ENCODE results near the gene PRKACB.

Gene PRKACB

DNA sequence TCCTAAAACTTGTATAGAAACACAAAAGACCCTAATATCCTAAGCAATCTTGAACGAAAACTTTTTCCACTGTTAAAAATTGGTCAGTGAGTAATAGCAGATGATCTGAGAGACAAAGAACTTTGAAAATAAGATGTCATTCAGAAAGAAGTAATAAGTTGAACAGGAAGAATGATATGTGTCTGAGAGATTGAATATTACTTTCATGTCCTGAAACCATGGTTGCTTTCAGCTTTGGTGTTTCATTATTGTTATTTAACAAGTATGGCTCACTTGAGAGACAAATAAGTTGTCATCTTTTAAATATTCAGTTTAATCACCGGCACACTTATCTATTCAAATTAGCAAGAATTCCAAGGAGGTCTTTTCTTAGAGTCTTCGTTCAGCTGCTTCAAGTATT lies 11.4 kb downstream of the PRKACB start:
- DNase-seq = no peak

DNA sequence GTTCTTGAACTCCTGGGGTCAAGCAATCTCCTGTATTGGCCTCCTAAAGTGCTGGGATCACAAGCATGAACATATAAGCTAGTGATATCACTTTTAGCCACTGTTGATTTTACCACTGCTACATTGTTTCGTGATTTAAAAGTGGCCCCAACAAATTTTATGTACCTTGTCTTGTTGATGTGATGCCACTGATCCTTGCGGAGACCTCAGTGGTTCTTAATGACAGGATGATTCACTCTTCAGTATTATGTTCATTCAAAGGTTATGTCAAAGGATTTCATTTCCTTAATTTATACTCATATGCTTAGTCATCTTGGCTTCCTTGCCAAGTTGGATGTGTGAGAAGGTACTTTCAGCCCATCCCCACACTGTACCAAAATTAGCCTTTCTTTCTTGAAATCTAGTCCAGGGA lies 12.1 kb downstream of the PRKACB start:
- DNase-seq = no peak

DNA sequence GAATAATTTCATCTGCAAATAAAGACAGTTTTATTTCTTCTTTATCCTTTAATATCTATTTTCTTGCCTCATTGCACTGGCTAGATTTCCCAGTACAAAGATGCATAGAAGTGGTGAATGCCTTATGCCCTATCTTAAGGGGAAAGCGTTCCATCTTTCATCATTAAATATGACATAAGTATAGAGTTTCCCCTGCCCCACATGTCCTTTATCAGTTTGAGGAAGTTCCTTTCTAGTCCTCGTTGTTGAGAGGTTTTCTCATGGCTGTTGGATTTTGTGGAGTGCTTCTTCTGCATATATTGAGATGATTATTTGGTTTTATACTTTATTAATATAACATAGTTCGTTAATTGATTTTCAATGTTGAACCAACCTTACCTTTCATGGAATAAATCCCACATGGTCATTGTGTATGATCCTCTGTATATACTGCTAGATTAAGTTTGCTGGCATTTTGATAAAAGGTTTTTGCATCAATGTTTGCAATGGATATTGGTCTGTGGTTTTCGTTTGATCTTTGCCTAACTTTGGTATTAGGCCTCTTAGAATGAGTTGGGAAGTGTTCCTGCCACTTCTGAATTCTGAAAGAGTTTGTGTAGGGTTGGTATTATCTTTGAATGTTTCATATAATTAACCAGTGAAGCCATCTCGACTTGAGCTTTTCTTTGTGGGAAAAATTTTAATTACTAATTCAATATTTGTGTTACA lies 15.6 kb downstream of the PRKACB start:
- DNase-seq = no peak

DNA sequence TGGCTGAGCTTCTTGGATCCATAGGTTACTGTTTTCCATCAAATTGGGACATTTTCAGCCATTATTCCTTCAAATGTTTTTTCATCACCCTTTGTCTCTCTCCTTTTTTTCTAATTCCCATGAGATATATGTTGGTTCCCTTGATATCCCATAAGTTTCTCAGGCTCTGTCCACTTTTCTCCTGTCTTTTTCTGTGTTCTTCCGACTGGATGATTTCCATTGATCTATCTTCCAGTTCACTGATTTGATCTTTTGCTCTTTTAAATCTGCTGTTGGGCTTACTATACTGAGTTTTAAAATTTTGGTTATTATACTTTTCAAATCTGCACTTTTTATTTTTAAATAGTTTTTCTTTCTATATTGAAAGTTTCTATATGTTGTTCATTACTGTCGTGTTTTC lies 18.2 kb downstream of the PRKACB start:
- no peak for DNase-seq

DNA sequence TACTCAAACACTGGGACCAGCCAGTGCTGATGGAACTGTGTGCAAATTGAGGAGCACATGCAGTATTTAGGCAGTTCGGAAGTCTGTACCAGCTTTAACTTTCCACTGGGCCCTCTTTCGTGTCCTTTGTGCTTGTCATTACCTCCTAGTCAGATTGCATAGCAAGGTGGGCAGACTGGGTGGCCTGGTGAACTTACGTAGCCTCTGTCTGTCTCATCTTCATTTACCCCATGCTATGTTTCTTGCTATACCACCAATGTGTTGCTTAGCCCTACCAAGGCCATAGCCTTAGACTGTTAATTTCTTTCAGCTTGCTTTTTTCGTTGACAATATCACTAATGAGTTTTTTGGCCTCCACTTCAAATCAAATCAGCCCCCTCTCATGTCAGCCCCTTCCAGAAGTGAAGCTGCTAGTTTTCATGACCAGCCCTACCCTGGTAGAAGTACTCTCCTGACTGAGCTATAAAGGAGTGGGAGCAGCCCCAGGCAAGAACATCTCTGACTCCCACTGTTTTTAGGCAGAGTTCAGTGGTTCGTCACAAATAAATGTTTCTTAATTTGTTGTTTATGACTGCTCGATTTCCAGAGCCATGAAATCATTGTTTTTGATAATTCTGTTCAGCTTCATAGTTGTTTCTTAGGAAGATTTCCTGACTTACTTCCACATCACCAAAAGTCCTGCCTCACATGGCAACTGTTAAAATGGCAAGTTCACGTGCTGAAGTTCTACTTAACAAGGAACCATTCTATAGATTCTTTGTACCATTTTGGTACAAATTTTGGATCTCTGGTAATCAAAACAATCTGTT lies 19.3 kb downstream of the PRKACB start:
- peak in 1 of 56 donors; percentile 7 for DNase-seq

DNA sequence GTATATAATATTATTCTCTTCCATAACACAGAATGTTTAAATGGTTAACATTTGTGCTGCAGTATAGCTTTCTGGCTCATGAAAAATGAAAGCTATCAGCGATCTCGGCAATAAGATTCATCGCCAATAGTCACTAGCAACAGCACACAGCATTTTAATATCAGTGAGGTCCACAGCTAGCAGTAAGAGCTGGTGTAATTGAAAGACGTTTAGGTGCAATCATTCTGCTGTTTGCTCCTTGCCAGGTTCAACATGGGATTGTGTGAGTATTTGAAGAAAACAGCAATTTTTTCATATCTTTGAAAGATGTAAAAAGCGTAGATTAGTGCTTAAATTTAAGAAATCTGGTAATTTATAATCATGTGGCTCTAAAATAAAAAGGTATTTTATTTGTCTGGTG lies 20.1 kb downstream of the PRKACB start:
- no peak for DNase-seq

DNA sequence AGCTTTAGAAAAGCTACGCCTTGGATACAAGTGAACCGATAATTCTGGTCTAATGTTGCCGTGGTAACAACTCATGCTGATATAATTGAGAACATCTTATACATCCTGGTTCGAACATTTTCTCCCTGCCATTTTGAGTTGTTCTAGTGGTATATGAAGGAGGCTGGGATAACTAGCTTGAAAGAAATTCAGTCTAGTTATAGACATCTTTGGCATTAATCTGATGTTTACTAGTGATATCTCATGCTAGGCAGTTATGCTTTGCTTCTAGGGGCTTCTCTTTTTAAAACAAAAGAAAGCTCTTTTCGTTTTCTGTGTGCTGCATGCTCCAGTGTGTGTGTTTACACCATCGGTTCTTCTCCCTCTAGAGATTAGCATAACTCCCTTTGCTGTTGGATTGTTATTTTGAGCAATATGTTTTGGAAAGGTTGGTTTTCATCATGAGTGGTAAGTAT lies 20.5 kb downstream of the PRKACB start:
- DNase-seq = no peak

DNA sequence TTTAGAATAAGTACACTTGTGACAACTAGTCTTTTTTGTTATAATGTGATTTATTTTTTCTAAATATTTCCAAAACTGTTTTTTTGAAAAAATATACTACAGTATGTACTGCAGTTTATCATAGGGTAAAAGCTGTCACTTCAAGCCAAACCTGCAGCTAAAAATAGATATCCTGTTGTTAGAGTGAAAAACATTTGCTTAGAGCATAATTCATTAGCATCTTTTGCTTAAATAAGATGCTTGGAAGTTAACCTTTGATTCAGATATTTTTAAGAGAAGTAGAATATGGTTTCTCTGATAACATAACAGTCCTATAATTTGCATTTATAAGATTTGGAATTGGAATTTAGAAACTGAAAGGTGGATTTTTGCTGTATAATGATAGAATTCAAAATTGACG lies 21.5 kb downstream of the PRKACB start:
- no peak for DNase-seq

DNA sequence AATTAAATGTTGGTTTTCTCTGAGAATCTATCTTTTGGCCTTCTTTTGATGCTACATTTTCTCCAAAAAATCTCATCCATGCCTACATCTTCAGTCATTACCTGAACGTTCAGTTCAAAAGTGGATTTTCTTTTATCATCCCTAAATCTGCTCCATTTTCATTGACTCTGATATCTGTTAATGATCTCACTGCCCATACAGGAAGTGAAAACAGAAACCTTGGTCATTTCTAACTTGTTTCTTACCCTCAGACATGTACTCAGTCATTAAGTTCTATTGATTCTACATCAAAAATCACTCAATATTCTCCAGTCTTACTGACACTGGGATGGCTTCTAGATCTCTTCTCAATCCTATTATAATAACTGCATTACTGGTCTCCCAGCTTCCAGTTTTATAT lies 22.7 kb downstream of the PRKACB start:
- DNase-seq = no peak

DNA sequence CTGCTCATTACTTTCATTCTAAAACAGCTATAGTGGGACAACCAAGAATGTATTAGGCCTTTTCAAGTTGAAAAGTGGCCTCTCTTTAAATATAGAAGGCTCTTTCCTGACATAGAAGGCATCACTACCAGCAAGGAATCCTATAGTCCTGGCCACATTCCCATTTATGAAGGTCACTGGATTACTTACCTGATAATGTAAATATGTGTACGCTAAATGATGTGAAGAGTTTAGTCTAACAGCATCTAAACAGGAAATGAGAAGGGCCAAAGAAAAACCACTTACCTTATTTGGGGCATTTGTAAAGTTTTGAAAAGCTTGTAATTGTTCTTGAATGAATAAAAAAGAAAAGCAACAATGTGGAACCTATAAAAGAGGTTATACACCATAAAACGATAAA lies 24.7 kb downstream of the PRKACB start:
- DNase-seq = no peak

DNA sequence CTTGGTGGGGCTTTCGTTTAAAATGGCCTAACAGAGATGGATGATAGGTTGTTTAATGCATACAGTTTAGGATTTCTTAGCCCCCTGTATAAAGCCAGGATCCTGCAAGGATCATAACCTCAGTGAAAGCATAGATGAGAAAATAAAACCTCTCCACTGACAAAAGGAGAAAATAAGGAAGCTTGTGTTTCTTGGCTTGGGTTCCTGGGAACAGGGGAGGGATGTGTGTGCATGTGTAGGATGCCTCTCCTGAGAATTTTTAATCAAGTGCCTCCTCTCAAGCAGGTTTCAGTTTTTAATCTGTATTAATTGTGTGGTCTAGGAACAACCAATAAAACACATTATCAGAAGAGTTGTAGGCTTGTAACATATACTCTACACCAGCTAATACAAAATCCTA lies 26.1 kb downstream of the PRKACB start:
- DNase-seq = no peak

DNA sequence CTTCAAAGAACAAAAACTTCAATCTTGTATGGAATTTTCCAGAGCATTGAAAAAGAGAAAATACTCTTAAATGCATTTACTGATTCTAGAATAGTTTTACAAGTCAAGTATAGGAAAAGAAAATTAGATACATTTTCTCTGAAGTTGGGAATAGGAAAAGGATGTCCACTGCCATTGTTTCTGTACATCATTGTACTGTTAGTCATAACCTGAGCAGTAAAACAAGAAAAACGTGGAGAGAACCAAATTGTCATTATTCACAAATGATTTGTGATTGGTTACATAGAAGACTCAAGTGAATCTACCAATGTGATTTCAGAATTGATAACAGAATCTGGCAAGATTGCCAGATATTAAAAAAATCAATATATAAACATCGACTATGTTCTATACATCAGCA lies 27.4 kb downstream of the PRKACB start:
- DNase-seq = no peak

DNA sequence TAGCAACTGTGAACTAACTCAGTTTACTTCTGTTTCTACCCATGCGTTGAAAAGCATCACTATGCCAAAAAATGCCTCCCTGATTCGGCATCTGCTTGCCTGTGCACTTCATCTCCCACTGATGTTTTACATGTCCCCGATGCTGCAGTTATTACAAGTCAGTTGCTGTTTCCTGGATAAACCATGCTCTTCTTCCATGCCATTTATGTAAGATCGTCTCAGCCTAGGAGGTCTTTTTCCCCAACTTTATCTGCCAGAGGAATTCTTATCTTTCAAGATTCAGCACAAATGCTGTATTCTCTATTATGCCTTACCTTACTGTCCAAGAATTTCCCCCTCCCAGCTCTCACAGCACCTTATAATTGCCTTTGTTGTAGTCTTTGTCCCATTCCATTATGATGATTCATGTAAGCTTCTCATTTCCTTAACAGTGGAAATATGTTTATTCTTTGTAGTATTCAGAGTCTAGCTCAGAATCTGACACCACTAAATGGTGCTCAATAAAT lies 30.0 kb downstream of the PRKACB start:
- DNase-seq = peak in 2 of 56 donors; percentile 3 to 22

DNA sequence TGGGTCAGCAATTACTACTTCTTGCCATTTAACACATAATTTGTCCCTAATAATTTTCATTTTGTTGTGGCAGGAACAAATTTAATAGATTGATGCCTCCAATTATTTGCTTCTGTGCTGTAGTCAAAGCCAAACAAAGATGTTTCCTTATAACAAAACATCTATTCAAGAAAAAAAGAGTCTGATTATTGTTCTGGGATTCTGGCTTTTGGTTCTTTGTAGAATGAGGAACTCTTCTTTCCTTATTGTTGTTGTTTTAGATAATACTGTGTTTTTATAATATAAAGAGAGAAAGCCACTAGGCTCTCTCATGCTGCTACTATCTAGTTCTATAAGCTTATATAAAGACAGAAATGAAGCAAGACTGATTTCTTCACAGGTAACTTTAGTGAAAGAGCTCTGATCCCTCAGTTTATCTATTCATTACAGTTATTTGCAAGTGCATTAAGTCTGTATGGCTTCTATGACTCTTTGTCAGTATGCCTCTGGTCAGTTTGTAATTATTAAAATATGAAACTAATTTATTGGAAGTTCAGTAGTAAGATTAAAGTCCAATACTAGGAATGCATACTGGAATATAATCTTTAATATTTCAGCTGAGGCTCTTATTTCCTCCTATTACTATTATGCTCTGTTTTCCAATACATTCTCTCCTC lies 37.4 kb downstream of the PRKACB start:
- DNase-seq = no peak

DNA sequence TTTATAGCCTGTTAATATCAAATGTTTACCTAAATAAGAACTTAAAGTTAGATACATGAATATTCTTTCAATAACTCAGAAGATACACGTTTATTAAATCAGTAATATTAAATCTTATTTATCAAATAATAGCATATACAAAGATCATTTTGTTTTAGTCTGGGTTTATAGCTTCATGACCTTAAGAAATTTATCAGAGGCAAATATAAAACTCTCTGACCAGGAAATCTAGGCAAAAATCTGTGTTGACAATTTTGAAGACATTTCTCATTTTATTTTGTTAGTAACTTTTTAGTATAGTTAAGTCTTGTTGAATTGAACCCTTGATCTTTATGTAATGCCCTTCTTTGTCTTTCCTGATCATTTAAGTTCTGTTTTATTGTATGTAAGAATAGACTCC lies 46.4 kb downstream of the PRKACB start:
- DNase-seq = no peak

DNA sequence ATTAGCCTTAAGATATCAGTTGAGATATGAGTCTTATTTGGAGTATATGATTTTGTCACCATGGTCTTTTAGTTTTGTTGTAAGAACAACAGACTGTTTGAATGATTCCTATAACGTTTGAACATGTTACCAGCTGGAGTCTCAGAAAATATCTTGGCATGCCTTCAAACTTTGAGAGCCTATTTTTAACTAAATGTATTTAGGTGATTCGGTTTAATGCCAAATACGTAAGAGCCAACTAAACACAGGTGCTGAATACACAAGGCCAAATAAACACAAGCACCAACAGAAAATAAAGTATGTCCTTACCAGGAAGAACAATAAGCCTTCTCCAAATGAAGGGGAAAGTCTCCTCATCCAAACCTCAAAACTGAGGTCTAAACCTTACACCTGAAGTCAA lies 48.6 kb downstream of the PRKACB start:
- DNase-seq = no peak

DNA sequence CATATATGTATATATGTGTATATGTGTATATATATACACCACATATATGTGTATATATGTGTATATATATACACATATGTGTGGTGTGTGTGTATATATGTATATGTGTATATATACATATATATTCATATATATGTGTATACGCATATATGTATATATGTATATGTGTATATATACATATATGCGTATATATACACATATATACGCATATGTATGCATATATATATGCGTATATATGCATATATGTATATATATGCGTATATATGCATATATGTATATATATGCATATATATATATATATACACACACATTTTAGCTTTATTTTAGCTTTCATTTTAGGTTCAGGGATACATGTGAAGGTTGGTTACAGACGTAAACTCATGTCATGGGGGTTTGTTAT lies 54.8 kb downstream of the PRKACB start:
- DNase-seq = no peak

DNA sequence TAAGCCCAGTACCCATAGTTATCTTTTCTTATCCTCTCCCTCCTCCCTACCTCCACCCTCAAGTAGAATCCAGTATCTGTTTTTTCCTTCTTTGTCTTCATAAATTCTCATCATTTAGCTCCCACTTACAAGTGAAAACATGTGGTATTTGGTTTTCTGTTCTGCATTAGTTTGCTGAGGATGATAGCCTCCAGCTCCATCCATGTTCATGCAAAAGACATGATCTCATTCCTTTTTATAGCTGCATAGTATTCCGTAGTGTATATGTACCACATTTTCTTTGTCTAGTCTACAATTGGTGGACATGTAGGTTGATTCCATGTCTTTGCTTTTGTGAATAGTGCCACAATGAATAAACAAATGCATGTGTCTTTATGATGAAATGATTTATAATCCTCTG lies 55.2 kb downstream of the PRKACB start:
- no peak for DNase-seq

DNA sequence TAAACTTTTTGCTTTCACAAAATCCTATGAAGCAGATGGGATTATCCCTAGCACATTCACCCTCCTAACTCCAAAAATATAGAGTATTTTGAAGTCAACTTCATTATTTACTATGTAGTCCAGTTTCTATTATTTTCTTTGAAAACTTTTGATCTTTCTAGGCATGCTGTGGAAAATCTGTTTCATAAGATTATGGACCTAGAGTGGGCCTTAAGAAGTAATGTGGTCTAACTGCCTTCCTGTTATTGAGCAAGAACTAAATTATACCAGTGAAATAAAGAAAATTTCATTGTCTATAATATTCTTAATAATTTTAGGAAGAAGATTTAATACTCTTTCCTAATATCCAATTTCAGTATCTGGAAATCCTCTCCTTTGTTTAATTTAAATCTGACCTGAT lies 58.1 kb downstream of the PRKACB start:
- no peak for DNase-seq

DNA sequence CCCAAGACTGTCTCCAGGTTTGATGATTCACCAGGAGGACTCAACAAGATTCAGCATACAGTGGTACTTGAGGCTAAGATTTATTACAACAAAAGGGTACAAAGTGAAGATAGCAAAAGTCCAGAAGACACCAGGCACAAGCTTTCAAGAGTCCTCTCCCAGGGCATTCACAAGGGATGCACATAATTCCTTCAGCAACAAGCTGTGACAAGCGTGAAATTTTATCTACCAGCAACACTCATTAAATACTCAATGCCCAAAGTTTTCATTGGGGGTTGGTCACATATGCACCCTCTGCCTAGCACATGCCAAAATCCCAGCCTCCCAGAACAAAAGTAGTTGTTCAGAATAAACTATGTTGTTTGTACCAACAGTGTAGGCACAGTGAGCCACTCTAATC lies 62.3 kb downstream of the PRKACB start:
- no peak for DNase-seq

DNA sequence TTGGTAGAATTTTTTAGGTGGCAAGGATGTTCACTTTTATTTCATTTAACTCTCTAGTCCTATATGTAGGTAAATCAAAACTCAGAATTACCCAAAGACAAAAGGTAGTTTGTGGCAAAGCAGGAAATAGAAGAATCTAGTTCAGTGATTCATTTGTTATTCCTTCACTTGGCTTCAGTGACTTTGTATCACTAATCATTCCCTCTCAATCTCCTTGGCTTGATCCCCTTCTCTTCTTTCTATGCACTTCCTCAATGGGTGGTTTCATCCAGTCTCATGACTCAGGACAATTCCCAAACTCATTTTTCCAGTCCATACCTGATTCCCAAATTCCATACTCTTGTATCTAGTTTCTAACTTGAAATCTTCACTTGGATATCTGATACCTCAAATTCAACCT lies 64.9 kb downstream of the PRKACB start:
- no peak for DNase-seq
